Upper lobe of left lung (tissue), 4 donors: Measurements from ENCODE around the gene EXOSC5.

Experiments
- CTCF ChIP-seq, 6 experiments: fragments of 450-650 bp in 4 of 6; fragments of 200-600 bp in 2 of 6; sonication (generic) in 2 of 6; IDR thresholded peaks; one replicate each; pipeline ENCODE4 v1.5.1; 2016 to 2019; ENCODE audit warnings: antibody characterized with exemption in 6 of 6
- EP300 ChIP-seq, 4 donors: sonication (generic); formaldehyde crosslinking; IDR thresholded peaks; one replicate each; pipeline ENCODE4 v1.5.1; 2017; ENCODE audit warnings: antibody characterized with exemption in 4 of 4, control low read depth in 2 of 4
- POLR2A ChIP-seq, 4 donors: fragments of 450-650 bp; IDR thresholded peaks; one replicate each; pipeline ENCODE4 v1.5.1; 2016 to 2017; ENCODE audit warnings: antibody characterized with exemption in 4 of 4, mild to moderate bottlenecking in 2 of 4

DNA sequence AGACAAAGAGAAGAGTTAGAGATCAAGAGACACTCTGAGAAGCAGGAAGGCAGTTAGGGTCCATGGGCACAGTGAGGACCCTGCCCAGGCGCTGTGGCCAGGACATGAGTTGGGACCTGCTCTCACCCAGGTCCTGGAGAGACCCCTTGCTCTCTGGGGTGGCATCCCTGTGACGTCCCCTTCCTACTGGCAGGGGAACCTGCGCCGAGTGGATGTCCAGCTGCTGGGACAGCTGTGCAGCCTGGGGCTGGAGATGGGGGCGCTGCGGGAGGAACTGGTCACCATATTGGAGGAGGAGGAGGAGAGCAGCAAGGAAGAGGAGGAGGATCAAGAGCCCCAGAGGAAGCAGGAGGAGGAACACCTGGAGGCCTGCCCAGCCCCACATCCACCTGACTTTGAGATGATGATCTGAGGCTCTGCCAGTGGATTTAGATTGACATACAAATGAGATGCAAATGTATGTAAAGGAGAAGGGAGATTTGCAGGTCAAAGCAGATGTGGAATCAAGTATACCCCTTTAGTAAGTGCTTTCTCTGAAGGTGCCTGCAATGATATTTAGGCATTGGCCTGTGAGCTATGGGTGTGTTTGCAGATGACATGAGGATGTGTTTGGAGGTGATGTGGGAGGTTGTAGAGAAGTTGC, 46.8 kb upstream of the EXOSC5 start:
- TF ChIP-seq CTCF (IDR thresholded peaks at IDR 0.05) (no peak), POLR2A (IDR thresholded peaks at IDR 0.05) (no peak), EP300 (IDR thresholded peaks at IDR 0.05) (no peak)
